Lower leg skin (tissue), 4 donors: ENCODE results near the gene FTO. TPM values are rescaled to one million over a fixed set of nuclear protein-coding genes. Genes with fewer than 3 reads are reported as not detected.

Experiments
- DNase-seq, 2 donors: peaks; one replicate each; pipeline ENCODE4 v3.0.0-alpha.2; 2019; ENCODE audit warnings: low spot score in 2 of 2
- H3K4me3 ChIP-seq: fragments of 200-600 bp; sonication (generic); 2 replicates; pipeline ENCODE4 v1.5.1; 2017; ENCODE audit warnings: mild to moderate bottlenecking, low read depth; ENCODE audit not compliant: poor library complexity, severe bottlenecking
- POLR2A ChIP-seq, 2 donors: fragments of 450-650 bp; IDR thresholded peaks; one replicate each; pipeline ENCODE4 v1.6.1; 2016 to 2017; ENCODE audit warnings: antibody characterized with exemption in 2 of 2, mild to moderate bottlenecking in 1 of 2, moderate library complexity in 1 of 2
- WGBS, 2 donors: methylation state at CpG; one replicate each; pipeline ENCODE4 v1.1.5; 2018; 5-methylcytosine and 5-hydroxymethylcytosine counted together
- intact Hi-C: fragments of 100-400 bp; cut with DNase I; formaldehyde crosslinking; loops from one replicate; pipeline ENCODE4 v1.15.0; 2023; ENCODE audit warnings: low total_unique reads
- total RNA-seq, 4 donors: library from RNA; depleted of rRNA; stranded (reverse); fragments of >200 nt; gene quantifications; one replicate each; pipeline ENCODE4 v1.1.0, GENCODE V29; 2016
- TF ChIP-seq, protein P1 (sequence below), 3 donors: fragments of 450-650 bp; IDR thresholded peaks; one replicate each; pipeline ENCODE4 v1.5.1; 2016; ENCODE audit warnings: antibody characterized with exemption in 3 of 3, mild to moderate bottlenecking in 3 of 3, moderate library complexity in 2 of 3

FTO gene
- total RNA-seq, 4 donors from 2014 or later: 61.2 to 88.2 (median 64.1) TPM

DNA sequence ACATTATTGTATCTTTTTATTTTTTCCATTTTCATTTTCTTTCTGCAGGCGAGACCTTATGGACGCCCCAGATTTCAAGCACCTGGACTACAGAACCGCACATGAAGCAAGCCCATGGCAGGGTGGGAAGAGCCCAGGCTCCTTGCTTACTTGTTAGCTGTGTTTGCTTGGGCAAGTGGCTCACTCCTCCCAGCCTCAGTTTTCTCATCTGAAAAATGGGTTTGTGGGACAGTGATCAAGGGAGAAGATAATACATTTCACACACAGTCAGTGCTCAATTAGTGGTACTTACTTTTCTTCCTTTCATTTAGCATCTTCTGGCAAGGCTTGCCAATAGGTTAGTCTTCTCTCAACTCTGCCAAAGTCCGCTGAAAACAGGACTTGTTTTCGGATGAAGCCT is 465.2 kb downstream of the FTO start:
- H3K4me3 ChIP-seq: no peak overlapping the region

DNA sequence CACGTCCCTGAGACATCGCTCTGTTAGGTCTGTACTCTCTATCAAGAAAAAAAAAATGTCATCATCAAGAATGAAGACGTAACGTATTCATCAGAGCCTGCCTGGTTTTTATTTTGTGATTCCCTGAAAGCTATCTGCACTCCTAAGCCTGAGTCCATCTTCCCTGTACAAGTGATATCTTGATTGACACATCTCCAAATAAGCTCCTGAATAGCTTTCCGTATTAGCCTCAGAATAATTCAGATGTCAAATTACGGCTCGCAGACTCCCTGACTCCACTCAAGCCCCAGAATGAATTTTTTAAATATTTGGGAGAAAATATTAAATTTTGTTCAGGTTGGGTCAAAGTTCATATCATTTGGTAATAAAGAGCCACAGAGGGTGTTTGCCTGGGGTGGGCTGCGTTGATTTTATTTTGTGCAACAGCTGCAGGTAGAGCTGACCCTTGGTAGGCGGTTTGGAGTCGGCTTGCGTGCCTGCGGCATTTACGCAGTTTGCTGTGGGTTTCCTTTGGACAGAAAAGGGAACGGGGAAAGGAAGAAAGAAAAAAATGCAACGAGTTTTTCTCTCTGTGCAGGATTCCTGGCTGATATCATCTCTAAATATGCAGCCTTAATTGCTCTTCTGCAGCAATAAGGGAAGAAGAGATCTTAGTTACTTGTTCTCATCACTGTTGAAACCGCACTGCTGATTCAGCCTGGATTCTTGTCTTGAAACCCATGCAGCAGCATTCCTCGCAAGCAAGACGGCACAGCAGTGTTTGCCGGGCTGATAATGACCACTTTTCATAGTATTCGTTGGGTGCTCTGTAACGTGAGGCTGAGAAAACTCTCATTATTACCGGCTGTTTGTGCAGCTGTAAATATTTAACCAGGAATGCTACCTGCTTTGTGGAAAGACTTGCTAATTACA is 467.9 kb downstream of the FTO start:
- no peak for DNase-seq
- intact Hi-C loops: no loop called here
- TF ChIP-seq, protein P1, sequence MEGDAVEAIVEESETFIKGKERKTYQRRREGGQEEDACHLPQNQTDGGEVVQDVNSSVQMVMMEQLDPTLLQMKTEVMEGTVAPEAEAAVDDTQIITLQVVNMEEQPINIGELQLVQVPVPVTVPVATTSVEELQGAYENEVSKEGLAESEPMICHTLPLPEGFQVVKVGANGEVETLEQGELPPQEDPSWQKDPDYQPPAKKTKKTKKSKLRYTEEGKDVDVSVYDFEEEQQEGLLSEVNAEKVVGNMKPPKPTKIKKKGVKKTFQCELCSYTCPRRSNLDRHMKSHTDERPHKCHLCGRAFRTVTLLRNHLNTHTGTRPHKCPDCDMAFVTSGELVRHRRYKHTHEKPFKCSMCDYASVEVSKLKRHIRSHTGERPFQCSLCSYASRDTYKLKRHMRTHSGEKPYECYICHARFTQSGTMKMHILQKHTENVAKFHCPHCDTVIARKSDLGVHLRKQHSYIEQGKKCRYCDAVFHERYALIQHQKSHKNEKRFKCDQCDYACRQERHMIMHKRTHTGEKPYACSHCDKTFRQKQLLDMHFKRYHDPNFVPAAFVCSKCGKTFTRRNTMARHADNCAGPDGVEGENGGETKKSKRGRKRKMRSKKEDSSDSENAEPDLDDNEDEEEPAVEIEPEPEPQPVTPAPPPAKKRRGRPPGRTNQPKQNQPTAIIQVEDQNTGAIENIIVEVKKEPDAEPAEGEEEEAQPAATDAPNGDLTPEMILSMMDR (IDR thresholded peaks at IDR 0.05): no peak
- TF ChIP-seq POLR2A (IDR thresholded peaks at IDR 0.05): no peak
- H3K4me3 ChIP-seq: no peak overlapping the region
- WGBS, 2 donors: 55 to 56% methylated on average over 22 of the region's 22 CpGs

More for the DNA sequence above, 465.2 kb downstream of the FTO start:
- intact Hi-C loops: no loop called here
- WGBS, 2 donors: 92 to 96% methylated on average over 5 of the region's 5 CpGs
- DNase-seq: peak in 1 of 2 donors; percentile 32
- TF ChIP-seq, protein P1 (IDR thresholded peaks at IDR 0.05): no peak
- TF ChIP-seq POLR2A (IDR thresholded peaks at IDR 0.05): no peak

DNA sequence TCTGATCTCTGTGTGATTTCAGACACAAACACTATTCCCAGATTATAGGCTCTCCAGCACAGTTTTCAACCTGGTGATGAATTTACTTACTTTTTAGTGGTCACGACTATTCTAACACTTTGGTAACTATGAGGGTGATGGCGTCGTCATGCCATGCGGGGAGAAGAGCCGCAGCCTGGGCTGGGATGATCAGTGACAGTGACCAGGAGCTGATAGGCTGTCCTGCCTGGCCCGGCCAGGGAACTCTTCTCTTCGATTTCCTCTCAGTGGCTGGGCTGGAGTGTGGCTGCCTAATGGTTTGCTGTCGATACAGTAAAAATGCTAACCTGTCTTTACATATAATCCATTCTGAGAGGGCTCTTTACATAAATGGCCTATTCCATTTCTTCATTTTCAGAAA is 469.5 kb downstream of the FTO start:
- WGBS, 2 donors: 87 to 94% methylated on average over 8 of the region's 8 CpGs
- no peak for TF ChIP-seq POLR2A (IDR thresholded peaks at IDR 0.05)
- TF ChIP-seq, protein P1 (IDR thresholded peaks at IDR 0.05): no peak
- DNase-seq: no peak
- intact Hi-C loops: no loop called here
- H3K4me3 ChIP-seq: no peak overlapping the region

DNA sequence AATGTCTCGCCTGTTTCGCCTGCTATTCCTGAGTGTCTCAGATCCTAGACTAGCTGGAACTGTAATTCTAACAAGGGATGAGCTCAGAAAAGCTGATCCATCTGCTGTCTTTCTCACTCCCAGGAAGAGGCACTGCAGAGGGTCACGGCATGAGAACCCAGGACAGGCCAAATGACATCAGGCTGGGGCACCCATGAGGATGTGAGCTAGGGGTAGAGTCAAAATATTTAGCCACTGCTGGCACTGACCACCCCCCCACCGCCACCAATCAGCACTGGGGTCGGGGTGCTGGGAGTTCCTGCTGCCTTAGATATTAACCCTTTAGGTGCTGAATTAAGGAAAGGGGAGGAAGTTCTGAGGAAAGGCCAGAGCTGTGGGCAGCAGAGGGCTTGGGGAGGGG is 470.2 kb downstream of the FTO start:
- DNase-seq: no peak
- no peak overlapping the region for H3K4me3 ChIP-seq
- TF ChIP-seq, protein P1 (IDR thresholded peaks at IDR 0.05): no peak
- TF ChIP-seq POLR2A (IDR thresholded peaks at IDR 0.05): no peak
- intact Hi-C loops: no loop called here
- WGBS, 2 donors: 59 to 67% methylated on average over 5 of the region's 5 CpGs

DNA sequence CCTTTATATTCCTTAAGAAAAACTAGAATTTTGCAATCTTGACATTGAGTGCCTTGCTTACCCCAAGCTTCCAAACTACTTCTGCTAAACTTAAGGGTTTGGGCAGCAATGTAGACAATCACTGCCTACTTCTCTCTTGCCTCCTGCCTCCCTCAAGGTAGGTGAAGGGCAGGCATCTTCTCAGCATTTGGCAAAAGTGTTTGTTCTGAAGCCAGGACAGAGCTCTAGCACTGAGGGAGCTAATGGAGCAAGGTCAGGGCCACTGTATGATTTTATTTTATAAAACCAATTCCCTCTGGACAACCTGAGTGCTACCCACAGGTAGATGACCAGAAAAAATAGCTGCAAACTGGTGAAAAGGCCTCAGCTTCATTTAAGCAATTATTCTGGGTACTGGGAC is 470.8 kb downstream of the FTO start:
- no peak for DNase-seq
- TF ChIP-seq POLR2A (IDR thresholded peaks at IDR 0.05): no peak
- TF ChIP-seq, protein P1 (IDR thresholded peaks at IDR 0.05): no peak

More for the DNA sequence above, 470.8 kb downstream of the FTO start:
- intact Hi-C loops: loop anchor here (5.0 kb wide), 1 partner anchor 272 kb away; no protein-coding TSS in a partner anchor
- H3K4me3 ChIP-seq: no peak overlapping the region
